GM12878 (cell line): ENCODE measurements around the gene MSS51. TPM values are rescaled to one million over a fixed set of nuclear protein-coding genes. Genes with fewer than 3 reads are reported as not detected.
A peak's percentile ranks its signal among the peaks of the same experiment; 100 is the strongest.

Experiments
- BACH1 ChIP-seq: fragments of 450-650 bp; IDR thresholded peaks from 2 replicates; pipeline ENCODE4 v1.6.1; 2017; ENCODE audit warnings: mild to moderate bottlenecking, borderline replicate concordance
- BCL3 ChIP-seq: IDR thresholded peaks from 2 replicates; pipeline ENCODE4 v1.6.1; 2011; ENCODE audit warnings: borderline replicate concordance, low read depth, mild to moderate bottlenecking, moderate library complexity, low read length; ENCODE audit not compliant: insufficient read depth, poor library complexity, severe bottlenecking
- BMI1 ChIP-seq: fragments of 450-650 bp; IDR thresholded peaks from 2 replicates; pipeline ENCODE4 v1.6.1; 2016; ENCODE audit warnings: mild to moderate bottlenecking, moderate library complexity, borderline replicate concordance
- CHD4 ChIP-seq: fragments of 200-600 bp; sonication (generic); IDR thresholded peaks from 2 replicates; pipeline ENCODE4 v1.6.1; 2016; ENCODE audit warnings: mild to moderate bottlenecking
- E2F8 ChIP-seq: fragments of 450-650 bp; IDR thresholded peaks from 2 replicates; pipeline ENCODE4 v1.6.1; 2018; ENCODE audit warnings: mild to moderate bottlenecking, low read depth, moderate library complexity; ENCODE audit not compliant: partially characterized antibody
- ESRRA ChIP-seq: IDR thresholded peaks from 2 replicates; pipeline ENCODE4 v1.6.1; 2012; ENCODE audit warnings: mild to moderate bottlenecking, low read length, improper control_type of control experiment
- FOS ChIP-seq: IDR thresholded peaks from 3 replicates; pipeline ENCODE4 v1.6.1; 2011; ENCODE audit warnings: borderline replicate concordance; ENCODE audit not compliant: insufficient read length; ENCODE audit errors: extremely low read depth
- HDAC2 ChIP-seq: fragments of 200-600 bp; sonication (generic); IDR thresholded peaks from 2 replicates; pipeline ENCODE4 v1.6.1; 2017
- IRF4 ChIP-seq: IDR thresholded peaks from 2 replicates; pipeline ENCODE4 v1.6.1; 2011; ENCODE audit warnings: low read depth, low read length
- MAX ChIP-seq: IDR thresholded peaks from 2 replicates; pipeline ENCODE4 v1.6.1; 2012; ENCODE audit warnings: low read depth, low read length, improper control_type of control experiment
- NRF1 ChIP-seq: conservative IDR thresholded peaks from 2 replicates; pipeline ENCODE4 v1.6.1; 2011; ENCODE audit warnings: mild to moderate bottlenecking, low read depth, low read length, improper control_type of control experiment
- PAX5 ChIP-seq: IDR thresholded peaks from 2 replicates; pipeline ENCODE4 v1.6.1; 2011; ENCODE audit warnings: low read depth, low read length, borderline replicate concordance
- RCOR1 ChIP-seq: conservative IDR thresholded peaks from 2 replicates; pipeline ENCODE4 v1.6.1; 2012; ENCODE audit warnings: low read depth, low read length, improper control_type of control experiment
- SREBF2 ChIP-seq: IDR thresholded peaks from 2 replicates; pipeline ENCODE4 v1.6.1; 2012; ENCODE audit warnings: mild to moderate bottlenecking, low read length
- SUPT20H ChIP-seq: IDR thresholded peaks from 2 replicates; pipeline ENCODE4 v1.6.1; 2011; ENCODE audit warnings: low read depth, mild to moderate bottlenecking, low read length, moderate library complexity, borderline replicate concordance; ENCODE audit not compliant: control insufficient read depth
- TBL1XR1 ChIP-seq: IDR thresholded peaks from 2 replicates; pipeline ENCODE4 v1.6.1; 2012; ENCODE audit warnings: low read depth, low read length, improper control_type of control experiment
- USF2 ChIP-seq: IDR thresholded peaks from 2 replicates; pipeline ENCODE4 v1.6.1; 2011; ENCODE audit warnings: low read depth, low read length, improper control_type of control experiment, borderline replicate concordance
- YY1 ChIP-seq: IDR thresholded peaks from 2 replicates; pipeline ENCODE4 v1.6.1; 2011; ENCODE audit warnings: low read depth, mild to moderate bottlenecking, low read length
- ZBTB4 ChIP-seq: fragments of 450-650 bp; formaldehyde crosslinking; IDR thresholded peaks from 2 replicates; pipeline ENCODE4 v1.4.0; 2022; ENCODE audit warnings: mild to moderate bottlenecking, moderate library complexity
- ZZZ3 ChIP-seq: IDR thresholded peaks from 2 replicates; pipeline ENCODE4 v1.6.1; 2011; ENCODE audit warnings: low read depth; ENCODE audit not compliant: control insufficient read depth, insufficient read length
- polyA plus RNA-seq, 11 experiments: library from polyadenylated mRNA; depleted of rRNA in 4 of 11; unstranded in 6 of 11; stranded (reverse) in 5 of 11; fragments of >200 nt; fragmentation: Nextera tagmentation in 4 of 11; fragmentation: Illumina TruSeq in 1 of 11; extraction: Ambion mirVana in 4 of 11; extraction: Trizol in 1 of 11; gene quantifications; 1 replicate in 1 of 11; 2 replicates in 10 of 11; pipeline versions ENCODE4 v1.2.1 to v1.2.3, GENCODE V29; 2011 to 2016; ENCODE audit warnings: inconsistent platforms in 2 of 11, missing spikeins in 2 of 11, low read depth in 1 of 11
- total RNA-seq, 4 experiments: library from RNA; depleted of rRNA in 3 of 4; stranded (reverse); fragments of >200 nt in 3 of 4; fragmentation: Illumina TruSeq in 1 of 4; extraction: Trizol in 1 of 4; gene quantifications; 2 replicates each; pipeline versions ENCODE4 v1.2.1 to v1.2.3, GENCODE V29; 2013 to 2021

Gene MSS51
- total and polyA plus RNA-seq, 10 of the 15 experiments (the other 5 are each of a cell fraction or from before 2014, with no cell fraction given), result 0.06 to 2.1 (median 1.5) TPM

- TF ChIP-seq E2F8, result no peak
- 0 out of 2 replicates have a peak, but pooled peaks have one; percentile 13 for TF ChIP-seq YY1
- TF ChIP-seq BMI1, result no peak
- no peak for TF ChIP-seq IRF4
- TF ChIP-seq PAX5, result no peak
- no peak for TF ChIP-seq CHD4
- TF ChIP-seq ZZZ3, result no peak
- no peak for TF ChIP-seq USF2
- no peak for TF ChIP-seq MAX
- no peak for TF ChIP-seq NRF1
- TF ChIP-seq RCOR1, result no peak
- TF ChIP-seq ZBTB4 (CRISPR knock-in tag), result no peak
- no peak for TF ChIP-seq TBL1XR1
- TF ChIP-seq SREBF2, result no peak
- TF ChIP-seq BACH1, result no peak
- peak; percentile 50 for TF ChIP-seq BCL3
- no peak for TF ChIP-seq HDAC2
- no peak for TF ChIP-seq FOS
- no peak for TF ChIP-seq SUPT20H
- no peak for TF ChIP-seq ESRRA
Observed at GRCh38 chr10:73413108-73413527, 20.2 kb downstream of the MSS51 start (continued).
